Osteocyte (in vitro differentiated cells): ENCODE data around the gene WAS. TPM values are rescaled to one million over a fixed set of nuclear protein-coding genes. Genes with fewer than 3 reads are reported as not detected.

Experiments used
- DNase-seq: peaks from one replicate; pipeline ENCODE4 v3.0.0; 2021; ENCODE audit warnings: mixed read lengths; ENCODE audit not compliant: unreplicated experiment; ENCODE audit errors: extremely low spot score
- H3K27ac Mint-ChIP-seq: one replicate; pipeline ENCODE4 v1.8.0; 2021; ENCODE audit warnings: mild to moderate bottlenecking, mixed read lengths; ENCODE audit not compliant: unreplicated experiment
- H3K27me3 Mint-ChIP-seq: one replicate; pipeline ENCODE4 v1.8.0; 2021; ENCODE audit warnings: mixed read lengths; ENCODE audit not compliant: unreplicated experiment
- H3K36me3 Mint-ChIP-seq: one replicate; pipeline ENCODE4 v1.8.0; 2021; ENCODE audit warnings: mixed read lengths; ENCODE audit not compliant: unreplicated experiment
- H3K4me1 Mint-ChIP-seq: one replicate; pipeline ENCODE4 v1.8.0; 2021; ENCODE audit warnings: mixed read lengths; ENCODE audit not compliant: unreplicated experiment
- H3K4me3 Mint-ChIP-seq: one replicate; pipeline ENCODE4 v1.8.0; 2021; ENCODE audit warnings: mild to moderate bottlenecking, moderate library complexity, mixed read lengths; ENCODE audit not compliant: unreplicated experiment
- H3K9me3 Mint-ChIP-seq: one replicate; pipeline ENCODE4 v1.8.0; 2021; ENCODE audit warnings: mixed read lengths; ENCODE audit not compliant: unreplicated experiment
- total RNA-seq: library from RNA; stranded (reverse); gene quantifications from 2 replicates; pipeline ENCODE4 v1.2.1, GENCODE V29; 2021
- TF ChIP-seq, protein P1 (sequence below): fragments of 200-600 bp; sonication (generic); IDR thresholded peaks from 2 replicates; pipeline ENCODE4 v1.5.0; 2021; ENCODE audit warnings: antibody characterized with exemption, mild to moderate bottlenecking, moderate library complexity

WAS gene
- total RNA-seq, 1 donor from 2014 or later, result 0.19 TPM

DNA sequence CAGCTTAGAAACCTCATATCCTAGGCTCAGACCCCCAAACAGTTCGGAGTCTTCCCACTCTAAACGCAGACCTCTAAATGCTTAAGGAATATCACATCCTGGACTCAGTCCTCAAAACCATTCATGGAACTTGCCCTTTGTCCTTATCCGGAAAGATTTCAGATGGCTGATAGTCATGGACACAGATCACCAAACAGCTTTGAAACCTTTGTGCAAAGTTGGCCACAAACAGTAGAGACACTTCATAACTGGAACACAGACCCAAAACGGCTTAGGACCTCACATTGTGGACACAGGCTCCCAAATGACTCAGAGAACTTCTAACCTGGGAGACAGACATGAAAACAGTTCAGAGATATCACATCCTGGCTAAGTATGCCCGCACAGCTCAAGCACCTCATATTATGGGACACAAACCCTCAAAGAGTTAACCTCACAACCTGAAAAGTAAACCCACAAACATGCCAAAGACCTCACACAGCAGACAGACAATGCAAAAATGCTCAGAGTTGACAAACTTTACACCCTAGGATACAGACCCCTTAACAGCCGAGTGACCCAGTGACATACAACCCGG is 28.4 kb downstream of the WAS start:
- Mint-ChIP-seq H3K4me3 (no peak overlapping the region), H3K27me3 (no peaks in the 10 kb centered on the region), H3K4me1 (peaks cover 12% of the 10 kb centered on the region), H3K9me3 (peaks cover 4% of the 10 kb centered on the region), H3K36me3 (no peaks in the 10 kb centered on the region), H3K27ac (no peak overlapping the region)
- TF ChIP-seq, protein P1, sequence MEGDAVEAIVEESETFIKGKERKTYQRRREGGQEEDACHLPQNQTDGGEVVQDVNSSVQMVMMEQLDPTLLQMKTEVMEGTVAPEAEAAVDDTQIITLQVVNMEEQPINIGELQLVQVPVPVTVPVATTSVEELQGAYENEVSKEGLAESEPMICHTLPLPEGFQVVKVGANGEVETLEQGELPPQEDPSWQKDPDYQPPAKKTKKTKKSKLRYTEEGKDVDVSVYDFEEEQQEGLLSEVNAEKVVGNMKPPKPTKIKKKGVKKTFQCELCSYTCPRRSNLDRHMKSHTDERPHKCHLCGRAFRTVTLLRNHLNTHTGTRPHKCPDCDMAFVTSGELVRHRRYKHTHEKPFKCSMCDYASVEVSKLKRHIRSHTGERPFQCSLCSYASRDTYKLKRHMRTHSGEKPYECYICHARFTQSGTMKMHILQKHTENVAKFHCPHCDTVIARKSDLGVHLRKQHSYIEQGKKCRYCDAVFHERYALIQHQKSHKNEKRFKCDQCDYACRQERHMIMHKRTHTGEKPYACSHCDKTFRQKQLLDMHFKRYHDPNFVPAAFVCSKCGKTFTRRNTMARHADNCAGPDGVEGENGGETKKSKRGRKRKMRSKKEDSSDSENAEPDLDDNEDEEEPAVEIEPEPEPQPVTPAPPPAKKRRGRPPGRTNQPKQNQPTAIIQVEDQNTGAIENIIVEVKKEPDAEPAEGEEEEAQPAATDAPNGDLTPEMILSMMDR, result no peak
- DNase-seq, result no peak

DNA sequence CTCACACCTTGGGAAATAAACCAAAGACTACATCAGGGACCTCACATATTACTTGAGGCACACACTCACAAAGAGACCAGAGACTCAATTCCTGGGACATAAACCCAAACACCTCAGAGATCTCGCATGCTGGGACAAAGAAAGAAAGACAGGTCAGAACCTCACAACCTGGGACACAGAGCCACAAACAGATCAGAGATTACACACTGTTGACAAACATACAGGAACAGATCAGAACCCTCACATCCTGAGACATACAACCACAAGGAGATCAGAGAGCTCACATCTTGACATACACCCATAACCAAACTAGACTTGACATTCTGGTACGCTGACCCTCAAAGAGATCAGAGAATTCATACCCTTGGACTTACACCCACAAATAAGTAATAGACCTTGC is 30.2 kb downstream of the WAS start:
- Mint-ChIP-seq H3K36me3 (no peaks in the 10 kb centered on the region), H3K27ac (no peak overlapping the region), H3K4me3 (no peak overlapping the region), H3K9me3 (peaks cover 4% of the 10 kb centered on the region), H3K27me3 (no peaks in the 10 kb centered on the region), H3K4me1 (peaks cover 12% of the 10 kb centered on the region)
- no peak for DNase-seq
- TF ChIP-seq, protein P1, result no peak

DNA sequence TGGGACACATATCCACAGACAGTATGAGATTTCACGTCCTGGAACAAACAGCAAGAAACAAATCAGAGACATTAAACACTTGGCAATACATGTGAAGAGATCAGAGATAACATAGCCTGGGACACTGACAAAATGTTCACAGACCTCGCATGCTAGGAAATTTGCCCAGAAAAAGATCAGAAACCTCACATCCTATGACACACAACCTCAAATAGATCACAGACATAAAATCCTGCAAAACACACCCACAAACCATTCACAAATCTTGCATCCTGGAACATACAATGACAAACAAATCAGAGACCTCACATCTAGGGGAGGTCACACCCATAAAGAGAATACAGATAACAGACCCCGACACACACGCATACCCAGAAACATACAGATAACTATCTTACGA is 31.0 kb downstream of the WAS start:
- H3K4me3 Mint-ChIP-seq, result no peak overlapping the region

DNA sequence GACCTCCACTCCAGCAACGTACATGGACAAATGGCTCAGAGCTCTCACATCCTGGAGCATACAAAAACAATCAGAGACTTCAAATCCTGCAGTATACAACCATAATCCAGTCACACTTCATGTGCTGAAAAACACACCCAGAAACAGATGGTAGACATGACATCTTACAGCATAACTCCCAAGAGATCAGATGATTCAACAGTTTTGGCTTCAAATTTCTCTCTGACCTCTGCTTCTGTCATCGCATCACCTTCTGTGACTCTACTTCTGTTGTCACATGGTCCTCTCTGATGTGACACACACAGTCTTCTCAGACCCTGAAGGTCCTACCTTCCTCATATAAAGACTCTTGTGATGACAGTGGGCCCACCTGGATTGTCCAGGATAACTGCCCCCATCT is 31.5 kb downstream of the WAS start:
- Mint-ChIP-seq H3K4me3 (no peak overlapping the region), H3K9me3 (peaks cover 4% of the 10 kb centered on the region), H3K36me3 (no peaks in the 10 kb centered on the region), H3K27ac (no peak overlapping the region), H3K27me3 (no peaks in the 10 kb centered on the region), H3K4me1 (peaks cover 12% of the 10 kb centered on the region)
- TF ChIP-seq, protein P1, result no peak
- no peak for DNase-seq

More for the DNA sequence above, 31.0 kb downstream of the WAS start:
- TF ChIP-seq, protein P1, result no peak
- Mint-ChIP-seq H3K27ac (no peak overlapping the region), H3K36me3 (no peaks in the 10 kb centered on the region), H3K4me1 (peaks cover 12% of the 10 kb centered on the region), H3K9me3 (peaks cover 4% of the 10 kb centered on the region), H3K27me3 (no peaks in the 10 kb centered on the region)
- DNase-seq, result no peak

DNA sequence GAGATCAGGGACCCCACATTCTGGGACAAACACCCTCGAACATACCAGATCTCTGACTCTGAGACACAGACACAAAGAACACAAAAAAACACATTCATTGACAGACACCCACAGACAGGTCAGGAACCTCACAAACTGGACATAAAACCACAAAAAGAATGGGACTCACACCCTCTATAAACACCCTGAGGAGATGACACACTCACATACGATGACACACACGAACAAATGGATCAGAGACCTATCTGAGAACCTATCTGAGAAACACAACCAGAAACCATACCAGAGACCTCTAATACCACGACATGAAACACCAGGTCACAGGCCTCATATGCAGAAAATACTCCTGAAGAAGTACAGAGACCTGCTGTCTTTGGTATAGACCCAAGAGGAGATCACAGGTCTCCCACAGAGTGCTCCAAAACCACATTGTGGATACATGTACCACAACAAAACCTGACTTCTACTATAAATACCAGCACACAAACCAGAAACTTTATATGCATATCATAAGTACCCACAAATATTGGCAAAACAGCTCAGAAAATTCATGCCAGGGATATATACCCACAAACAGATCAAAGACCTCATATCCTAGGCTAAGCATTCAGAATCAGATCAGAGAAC is 32.4 kb downstream of the WAS start:
- peaks cover 4% of the 10 kb centered on the region for H3K9me3 Mint-ChIP-seq
- peaks cover 12% of the 10 kb centered on the region for H3K4me1 Mint-ChIP-seq
- no peak for DNase-seq
- no peaks in the 10 kb centered on the region for H3K36me3 Mint-ChIP-seq
- TF ChIP-seq, protein P1, result no peak
- no peak overlapping the region for H3K4me3 Mint-ChIP-seq
- H3K27me3 Mint-ChIP-seq, result no peaks in the 10 kb centered on the region
- no peak overlapping the region for H3K27ac Mint-ChIP-seq
